Measurements from ENCODE around the gene ZNF324.

ZNF324 gene

DNA sequence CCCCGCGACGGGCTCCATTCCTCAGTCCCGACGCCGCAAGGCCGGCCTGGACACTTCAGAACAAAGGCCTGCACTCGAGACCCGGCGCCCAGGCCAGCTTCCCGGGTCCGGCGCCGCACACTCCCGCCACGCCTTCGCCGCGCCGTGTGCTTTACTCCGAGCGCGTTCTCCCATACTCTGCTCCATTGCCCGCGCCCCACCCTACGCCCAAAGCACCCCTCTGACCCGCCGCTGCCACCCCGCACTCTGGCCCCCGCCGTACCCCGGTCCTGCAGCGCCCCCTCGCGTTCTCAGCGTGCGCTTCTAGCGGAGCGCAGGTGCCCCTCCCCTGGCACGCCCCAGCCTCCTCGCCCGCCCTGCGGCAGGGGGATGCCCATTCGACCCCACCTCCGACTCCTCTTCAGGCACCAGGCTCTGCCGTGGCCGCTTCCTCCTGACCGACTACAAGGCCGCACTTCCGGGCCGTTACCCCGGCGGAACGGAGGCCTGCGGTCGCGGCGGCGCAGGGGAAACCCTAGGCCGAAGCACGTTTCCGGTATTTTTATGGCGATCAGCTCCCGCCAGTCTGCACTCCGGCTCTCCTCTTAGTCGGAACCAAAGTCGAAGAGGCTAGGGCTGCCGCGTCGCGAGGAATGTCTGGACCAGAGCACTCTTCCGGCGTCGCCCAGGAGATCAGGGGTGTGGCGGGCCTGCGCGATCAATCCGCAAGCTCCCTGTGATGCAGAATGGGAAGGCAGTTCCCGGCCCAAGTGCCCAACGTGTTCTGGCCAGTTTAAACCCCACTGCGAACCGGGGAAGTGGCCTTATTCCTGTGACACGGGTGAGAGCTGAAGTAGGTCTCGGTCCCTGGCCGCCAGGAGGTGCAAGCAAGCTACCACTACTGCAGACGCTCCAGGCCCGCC lies 52.7 kb downstream of the ZNF324 start, which contains the start of gene ZBTB45:
TSS of gene ZBTB45 (minus strand) at position 456 of the 902 bp plus-strand sequence. CDS start 2,137 bp downstream, outside the sequence.
- H3K4me1 ChIP-seq (ENCODE audit: low read length), result peaks cover 16% of the 10 kb centered on the region
- no peaks in the 10 kb centered on the region for H3K27me3 ChIP-seq (ENCODE audit: low read depth, low read length)
- peaks cover 47% of the 10 kb centered on the region for H3K79me2 ChIP-seq (ENCODE audit: low read length)
- peak within 1 kb of the TSS; percentile 90 for H3K27ac ChIP-seq (ENCODE audit: low read length)
- peak within 1 kb of the TSS; percentile 92 for H3K4me2 ChIP-seq (ENCODE audit: low read length)
- TF ChIP-seq EZH2phosphoT487 (IDR thresholded peaks at IDR 0.05; ENCODE audit: low read depth), result no peak
- TF ChIP-seq, protein P1, sequence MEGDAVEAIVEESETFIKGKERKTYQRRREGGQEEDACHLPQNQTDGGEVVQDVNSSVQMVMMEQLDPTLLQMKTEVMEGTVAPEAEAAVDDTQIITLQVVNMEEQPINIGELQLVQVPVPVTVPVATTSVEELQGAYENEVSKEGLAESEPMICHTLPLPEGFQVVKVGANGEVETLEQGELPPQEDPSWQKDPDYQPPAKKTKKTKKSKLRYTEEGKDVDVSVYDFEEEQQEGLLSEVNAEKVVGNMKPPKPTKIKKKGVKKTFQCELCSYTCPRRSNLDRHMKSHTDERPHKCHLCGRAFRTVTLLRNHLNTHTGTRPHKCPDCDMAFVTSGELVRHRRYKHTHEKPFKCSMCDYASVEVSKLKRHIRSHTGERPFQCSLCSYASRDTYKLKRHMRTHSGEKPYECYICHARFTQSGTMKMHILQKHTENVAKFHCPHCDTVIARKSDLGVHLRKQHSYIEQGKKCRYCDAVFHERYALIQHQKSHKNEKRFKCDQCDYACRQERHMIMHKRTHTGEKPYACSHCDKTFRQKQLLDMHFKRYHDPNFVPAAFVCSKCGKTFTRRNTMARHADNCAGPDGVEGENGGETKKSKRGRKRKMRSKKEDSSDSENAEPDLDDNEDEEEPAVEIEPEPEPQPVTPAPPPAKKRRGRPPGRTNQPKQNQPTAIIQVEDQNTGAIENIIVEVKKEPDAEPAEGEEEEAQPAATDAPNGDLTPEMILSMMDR (IDR thresholded peaks at IDR 0.05; ENCODE audit: low read depth, low read length), result peak; percentile 95
- H2AFZ ChIP-seq (ENCODE audit: low read depth, low read length), result peak within 1 kb of the TSS; percentile 48; the same call in 1 of the 2 replicates
- no peaks in the 10 kb centered on the region for H3K9me3 ChIP-seq (ENCODE audit: insufficient read depth, low read length)
- peaks cover 16% of the 10 kb centered on the region for H3K36me3 ChIP-seq (replicated peaks; ENCODE audit: low read depth, low read length)
- no peaks in the 10 kb centered on the region for H4K20me1 ChIP-seq (ENCODE audit: insufficient read depth, low read length)
- peak within 1 kb of the TSS; percentile 89 for H3K4me3 ChIP-seq (ENCODE audit: low read length)
- H3K9ac ChIP-seq (ENCODE audit: low read length), result peak within 1 kb of the TSS; percentile 97

DNA sequence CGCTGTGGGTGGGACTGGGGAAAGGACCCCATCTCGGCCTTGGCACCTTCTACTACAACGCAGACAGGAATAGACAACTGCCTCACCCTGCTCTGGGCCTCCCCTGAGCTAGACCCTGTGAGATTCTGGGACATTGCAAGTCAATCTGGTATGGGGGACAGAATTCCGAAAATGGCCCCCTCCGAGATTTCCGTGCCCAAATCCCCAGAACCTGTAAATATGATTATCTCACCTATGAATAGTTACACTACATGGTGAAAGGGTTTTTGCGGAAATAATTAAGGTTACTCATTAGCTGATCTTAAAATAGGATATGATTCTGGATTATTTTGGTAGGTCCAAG lies 53.3 kb downstream of the ZNF324 start:
- H3K9ac ChIP-seq (ENCODE audit: low read length), result peak overlapping the region; percentile 97
- H3K79me2 ChIP-seq (ENCODE audit: low read length), result peaks cover 42% of the 10 kb centered on the region
- peak overlapping the region; percentile 92 for H3K4me2 ChIP-seq (ENCODE audit: low read length)
- no peaks in the 10 kb centered on the region for H4K20me1 ChIP-seq (ENCODE audit: insufficient read depth, low read length)
- peak overlapping the region; percentile 28; the same call in 1 of the 2 replicates for H2AFZ ChIP-seq (ENCODE audit: low read depth, low read length)
- peak overlapping the region; percentile 89 for H3K4me3 ChIP-seq (ENCODE audit: low read length)
- no peaks in the 10 kb centered on the region for H3K9me3 ChIP-seq (ENCODE audit: insufficient read depth, low read length)
- TF ChIP-seq, protein P1 (IDR thresholded peaks at IDR 0.05; ENCODE audit: low read depth, low read length), result no peak
- no peak for TF ChIP-seq EZH2phosphoT487 (IDR thresholded peaks at IDR 0.05; ENCODE audit: low read depth)
- H3K27me3 ChIP-seq (ENCODE audit: low read depth, low read length), result no peaks in the 10 kb centered on the region
- H3K4me1 ChIP-seq (ENCODE audit: low read length), result peaks cover 13% of the 10 kb centered on the region
- H3K36me3 ChIP-seq (replicated peaks; ENCODE audit: low read depth, low read length), result peaks cover 14% of the 10 kb centered on the region
- H3K27ac ChIP-seq (ENCODE audit: low read length), result peak overlapping the region; percentile 90

DNA sequence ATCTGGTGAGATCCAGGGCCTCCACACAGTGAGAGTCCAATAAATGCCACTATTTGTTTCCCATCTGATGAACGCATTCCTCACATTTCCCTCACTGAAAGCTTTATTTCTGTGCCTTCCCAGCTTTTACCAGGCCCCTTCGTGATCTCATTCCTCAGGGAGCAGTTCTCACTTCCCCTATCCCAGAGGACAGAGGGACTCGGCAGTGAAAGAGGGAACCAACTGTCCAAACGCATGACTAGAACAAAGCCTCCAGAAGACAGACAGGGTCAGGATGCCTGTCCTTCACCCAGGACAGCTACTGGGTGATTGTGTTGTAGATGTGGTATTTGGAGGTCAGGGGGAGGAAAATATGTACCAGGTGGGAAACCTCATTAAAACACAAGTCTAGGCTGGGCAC lies 54.8 kb downstream of the ZNF324 start:
- no peak for TF ChIP-seq EZH2phosphoT487 (IDR thresholded peaks at IDR 0.05; ENCODE audit: low read depth)
- TF ChIP-seq, protein P1 (IDR thresholded peaks at IDR 0.05; ENCODE audit: low read depth, low read length), result no peak
- Histone ChIP-seq H3K27ac (ENCODE audit: low read length) (no peak overlapping the region), H3K27me3 (ENCODE audit: low read depth, low read length) (no peaks in the 10 kb centered on the region), H3K4me2 (ENCODE audit: low read length) (no peak overlapping the region), H4K20me1 (ENCODE audit: insufficient read depth, low read length) (no peaks in the 10 kb centered on the region), H3K4me3 (ENCODE audit: low read length) (no peak overlapping the region), H2AFZ (ENCODE audit: low read depth, low read length) (no peak overlapping the region), H3K4me1 (ENCODE audit: low read length) (peaks cover 13% of the 10 kb centered on the region), H3K9me3 (ENCODE audit: insufficient read depth, low read length) (no peaks in the 10 kb centered on the region), H3K9ac (ENCODE audit: low read length) (no peak overlapping the region), H3K79me2 (ENCODE audit: low read length) (peaks cover 29% of the 10 kb centered on the region), H3K36me3 (replicated peaks; ENCODE audit: low read depth, low read length) (peaks cover 7% of the 10 kb centered on the region)

DNA sequence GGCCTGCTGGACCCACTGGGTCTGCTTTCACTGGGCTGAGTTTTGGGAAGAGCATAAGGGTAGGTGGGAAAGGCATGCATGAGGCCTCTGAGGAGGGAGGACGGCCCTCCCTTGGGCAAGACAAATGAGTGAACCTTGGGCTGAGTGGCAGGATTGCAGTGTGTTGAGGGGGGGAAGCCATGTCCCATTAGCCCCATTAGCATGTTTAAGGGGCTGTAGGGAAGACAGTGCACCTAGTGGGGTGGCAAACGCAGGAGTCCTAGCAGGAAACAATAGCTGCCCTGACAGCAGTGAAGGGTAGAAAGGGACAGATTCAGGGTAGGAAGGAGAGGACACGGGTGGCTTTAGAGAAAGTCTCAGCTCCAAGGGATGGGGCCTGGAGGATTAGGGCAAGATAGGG lies 55.8 kb downstream of the ZNF324 start:
- H3K27ac ChIP-seq (ENCODE audit: low read length), result no peak overlapping the region
- H3K9me3 ChIP-seq (ENCODE audit: insufficient read depth, low read length), result no peaks in the 10 kb centered on the region
- H2AFZ ChIP-seq (ENCODE audit: low read depth, low read length), result no peak overlapping the region
- H3K9ac ChIP-seq (ENCODE audit: low read length), result no peak overlapping the region
- no peaks in the 10 kb centered on the region for H3K27me3 ChIP-seq (ENCODE audit: low read depth, low read length)
- H3K4me1 ChIP-seq (ENCODE audit: low read length), result peaks cover 13% of the 10 kb centered on the region
- H3K4me2 ChIP-seq (ENCODE audit: low read length), result no peak overlapping the region
- H3K79me2 ChIP-seq (ENCODE audit: low read length), result peaks cover 18% of the 10 kb centered on the region
- no peak overlapping the region for H3K4me3 ChIP-seq (ENCODE audit: low read length)
- no peaks in the 10 kb centered on the region for H4K20me1 ChIP-seq (ENCODE audit: insufficient read depth, low read length)
- no peak for TF ChIP-seq EZH2phosphoT487 (IDR thresholded peaks at IDR 0.05; ENCODE audit: low read depth)
- TF ChIP-seq, protein P1 (IDR thresholded peaks at IDR 0.05; ENCODE audit: low read depth, low read length), result no peak
- H3K36me3 ChIP-seq (replicated peaks; ENCODE audit: low read depth, low read length), result no peaks in the 10 kb centered on the region

Data from OCI-LY3 (cell line).